HG02970 (cell line): ENCODE results near the gene CARM1.
A peak's percentile ranks its signal among the peaks of the same experiment; 100 is the strongest.
"Not testable (repeated sequence)": the region's sequence is repeated elsewhere in the genome, so short reads cannot be mapped to it uniquely, and the experiment has no call there.

ENCODE experiments used
- ATAC-seq: cut with Tn5 transposase; IDR thresholded peaks from one replicate; pipeline ENCODE4 v1.9.1; 2021; ENCODE audit warnings: mild to moderate bottlenecking, moderate library complexity, moderate number of reproducible peaks; ENCODE audit not compliant: unreplicated experiment, low FRiP score

The CARM1 gene

DNA sequence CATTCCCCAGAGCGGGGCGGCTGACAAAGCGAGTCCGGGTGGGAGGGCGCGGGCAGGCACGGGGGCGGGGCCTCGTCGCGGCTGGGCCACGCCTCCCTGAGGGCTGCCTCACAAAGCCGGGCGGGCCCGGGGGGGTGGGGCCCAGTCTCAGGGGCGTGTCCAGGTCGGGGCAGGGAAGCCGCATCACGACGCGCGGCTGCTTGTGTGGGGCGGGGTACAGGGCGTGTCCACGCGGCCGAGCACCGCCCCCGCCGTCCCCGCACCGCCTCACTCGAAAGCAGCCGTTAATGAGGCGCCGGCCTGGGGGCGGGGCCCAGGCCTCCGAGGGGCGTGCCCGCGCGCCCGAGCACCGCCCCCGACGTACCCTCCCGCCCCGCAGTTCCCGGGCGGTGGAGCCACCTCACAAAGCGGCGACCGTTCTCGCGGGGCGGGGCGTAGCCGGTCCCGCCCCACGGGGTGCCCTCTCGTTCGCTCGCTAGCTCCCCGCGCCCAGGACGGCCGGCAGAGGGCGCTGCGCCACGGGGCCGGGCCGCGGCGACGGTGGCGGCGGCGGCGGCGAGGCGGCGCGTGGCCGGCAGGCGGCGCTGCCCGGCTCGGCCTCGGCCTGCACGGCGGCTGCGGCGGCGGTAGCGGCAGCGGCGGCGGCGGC, at the start of gene CARM1:
Gene CARM1, plus strand, starts transcription at position 599 of the 649 bp plus-strand sequence. CDS start 150 bp downstream, outside the sequence.
- ATAC-seq: peak; percentile 88

GRCh38 chr19:10823690-10824089, 47.7 kb upstream of the CARM1 start:
- no peak for ATAC-seq

DNA sequence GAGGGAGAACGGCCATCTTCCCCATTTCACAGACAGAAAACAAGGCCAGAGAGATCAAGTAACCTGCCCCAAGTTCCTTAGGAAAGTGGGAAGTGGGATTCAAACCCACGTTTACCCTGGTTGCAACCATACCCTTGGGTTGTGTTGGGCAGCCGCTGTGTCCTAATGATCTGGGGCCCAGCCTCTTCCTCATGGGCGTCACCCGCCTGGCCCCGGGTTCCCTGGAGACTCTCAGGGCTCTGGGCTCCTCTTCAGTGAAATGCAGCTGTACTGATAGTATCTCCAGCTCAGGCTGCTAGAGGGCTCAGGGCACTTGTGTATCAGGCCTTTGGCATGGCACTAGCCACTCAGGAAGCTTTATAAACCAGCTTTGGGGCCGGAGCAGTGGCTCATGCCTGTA, 45.1 kb upstream of the CARM1 start:
- no peak for ATAC-seq

DNA sequence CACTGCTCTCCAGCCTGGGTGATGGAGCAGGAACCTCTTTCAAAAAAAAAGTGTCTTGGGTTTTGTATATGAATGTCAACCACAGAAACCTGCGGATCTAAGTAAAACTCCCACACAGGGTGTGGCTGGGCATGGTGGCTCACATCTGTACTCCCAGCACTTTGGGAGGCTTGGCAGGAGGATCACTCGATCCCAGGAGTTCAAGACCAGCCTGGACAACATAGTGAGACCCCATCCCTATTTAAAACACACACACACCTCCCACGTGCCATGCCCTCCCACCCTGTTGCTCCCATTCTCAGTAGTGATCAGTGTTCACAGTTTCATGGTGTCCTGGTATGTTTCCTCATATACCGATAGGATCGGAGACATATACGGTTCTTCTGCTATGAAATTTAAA, 44.5 kb upstream of the CARM1 start:
- no peak for ATAC-seq

DNA sequence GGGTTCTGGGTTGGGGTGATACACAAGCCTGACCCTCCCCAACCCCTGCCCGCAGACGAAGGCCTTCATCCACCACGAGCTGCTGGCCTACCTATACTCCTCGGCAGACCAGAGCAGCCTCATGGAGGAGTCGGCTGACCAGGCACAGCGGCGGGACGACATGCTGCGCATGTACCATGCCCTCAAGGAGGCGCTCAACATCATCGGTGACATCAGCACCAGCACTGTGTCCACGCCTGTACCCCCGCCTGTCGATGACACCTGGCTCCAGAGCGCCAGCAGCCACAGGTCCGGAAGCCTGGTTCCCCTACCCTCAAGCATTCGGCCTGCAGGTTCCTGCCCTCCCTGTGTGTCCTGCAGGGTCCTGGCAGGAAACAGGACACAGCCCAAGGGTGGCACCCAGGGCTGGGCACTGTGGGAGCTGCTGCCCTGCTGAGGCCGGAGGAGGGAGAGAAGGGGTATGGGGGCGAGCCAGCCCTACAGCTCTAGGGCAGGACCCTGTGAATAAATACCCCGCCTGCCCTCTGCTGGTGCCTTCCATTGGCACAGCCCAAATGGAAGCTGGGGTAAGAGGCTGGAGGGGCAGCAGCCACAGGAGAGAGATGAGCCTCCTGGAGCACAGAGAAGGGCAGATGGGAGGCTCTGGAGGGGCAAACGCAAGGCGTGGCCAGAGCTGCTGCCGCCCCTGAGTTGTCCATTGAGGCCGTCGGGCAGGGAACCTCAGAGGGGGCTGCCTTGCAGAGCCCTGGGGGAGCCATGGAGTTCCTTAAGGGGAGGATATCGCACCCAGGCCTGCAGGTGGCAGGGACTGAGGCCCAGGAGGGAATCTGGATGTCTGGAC, 42.2 kb upstream of the CARM1 start:
- ATAC-seq: no peak

DNA sequence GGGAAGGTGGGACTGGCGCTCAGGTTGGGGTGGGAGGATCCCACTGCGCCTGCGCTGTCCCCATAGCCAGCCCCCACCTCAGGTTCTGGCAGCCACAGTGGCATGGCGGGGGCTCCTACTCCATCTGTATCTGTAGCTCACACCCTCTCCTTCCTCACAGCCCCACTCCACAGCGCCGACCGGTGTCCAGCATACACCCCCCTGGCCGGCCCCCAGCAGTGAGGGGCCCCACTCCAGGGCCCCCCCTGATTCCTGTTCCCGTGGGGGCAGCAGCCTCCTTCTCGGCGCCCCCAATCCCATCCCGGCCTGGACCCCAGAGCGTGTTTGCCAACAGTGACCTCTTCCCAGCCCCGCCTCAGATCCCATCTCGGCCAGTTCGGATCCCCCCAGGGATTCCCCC, 41.4 kb upstream of the CARM1 start:
- no peak for ATAC-seq

DNA sequence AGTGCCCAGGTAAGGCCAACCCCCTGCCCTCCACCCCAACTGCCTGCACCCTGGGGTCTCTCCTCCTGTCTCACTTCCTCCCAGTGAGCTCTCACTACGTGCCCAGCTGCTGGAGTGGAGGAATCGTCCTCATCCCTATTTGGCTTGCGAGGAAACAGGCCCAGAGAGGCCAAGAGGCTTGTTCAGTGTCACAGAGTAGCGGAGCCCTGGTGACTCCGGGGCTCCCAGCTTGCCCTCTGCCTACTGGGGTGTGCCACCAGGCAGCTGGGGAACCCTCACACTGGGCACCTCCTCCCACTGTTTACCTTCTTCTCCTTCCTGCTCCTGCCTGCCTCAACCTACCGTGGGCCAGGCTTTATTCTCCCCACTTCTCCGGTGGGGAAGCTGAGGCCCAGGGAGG, 41.0 kb upstream of the CARM1 start:
- no peak for ATAC-seq

GRCh38 chr19:10830931-10831779, 40.2 kb upstream of the CARM1 start:
- no peak for ATAC-seq

GRCh38 chr19:10831987-10832938, 39.1 kb upstream of the CARM1 start:
- no peak for ATAC-seq

DNA sequence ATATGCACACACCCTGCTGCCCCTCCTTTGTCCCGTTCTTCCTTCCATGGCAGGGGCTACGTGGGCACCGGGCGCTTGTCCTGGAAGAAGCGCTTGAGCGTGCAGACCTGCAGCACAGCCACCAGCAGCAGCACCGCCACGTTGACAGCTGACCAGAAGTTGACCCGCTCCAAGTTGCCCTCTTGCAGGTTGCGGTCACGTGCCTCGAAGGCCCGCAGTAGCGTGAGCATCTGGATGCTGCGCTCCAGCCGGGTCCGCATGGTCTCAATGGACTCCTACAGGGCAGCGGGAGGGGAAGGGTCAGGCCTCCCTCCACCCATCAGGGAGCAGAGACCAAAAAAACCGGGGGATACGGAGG, 38.4 kb upstream of the CARM1 start:
- ATAC-seq: no peak

GRCh38 chr19:10835089-10835753, 36.1 kb upstream of the CARM1 start:
- no peak for ATAC-seq

GRCh38 chr19:10835754-10836478, 35.4 kb upstream of the CARM1 start, which contains the start of gene TMED1:
TMED1 (minus strand) TSS chr19:10836212; CDS start chr19:10836191, 21 bp downstream.
- peak; percentile 78 for ATAC-seq

GRCh38 chr19:10836479-10837330, 34.6 kb upstream of the CARM1 start:
- peak; percentile 21 for ATAC-seq

DNA sequence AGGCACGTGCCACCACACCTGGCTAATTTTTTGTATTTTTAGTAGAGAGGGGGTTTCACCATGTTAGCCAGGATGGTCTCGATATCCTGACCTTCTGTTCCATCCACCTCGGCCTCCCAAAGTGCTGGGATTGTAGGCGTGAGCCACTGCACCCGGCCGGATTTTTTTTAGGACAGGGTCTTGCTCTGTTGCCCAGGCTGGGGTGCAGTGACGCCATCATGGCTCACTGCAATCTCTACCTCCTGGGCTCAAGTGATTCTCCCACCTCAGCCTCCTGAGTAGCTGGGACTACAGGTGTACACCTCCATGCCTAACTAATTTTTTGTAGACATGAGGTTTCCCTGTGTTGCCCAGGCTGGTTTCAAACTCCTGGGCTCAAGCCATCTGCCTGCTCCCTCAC, 33.7 kb upstream of the CARM1 start:
- not testable (repeated sequence) for ATAC-seq

DNA sequence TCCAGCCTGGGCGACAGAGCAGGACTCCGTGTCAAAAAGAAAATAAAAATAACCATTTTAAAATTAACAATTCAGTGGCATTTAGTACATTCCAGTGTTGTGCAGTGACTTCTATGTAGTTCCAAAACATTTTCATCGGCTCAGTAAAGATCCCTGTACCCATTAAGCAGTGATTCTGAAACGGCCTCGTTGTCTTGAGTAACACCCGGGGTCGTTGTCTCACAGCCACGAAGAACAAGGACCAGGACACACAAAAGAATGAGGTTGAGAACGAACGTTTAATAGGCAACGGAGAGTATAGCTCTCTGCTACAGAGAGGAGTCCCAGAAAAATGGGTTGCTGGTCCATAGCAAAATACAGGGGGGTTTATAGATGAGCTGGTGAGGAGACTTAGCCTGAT, 33.0 kb upstream of the CARM1 start:
- ATAC-seq: no peak

- no peak for ATAC-seq
Measured at GRCh38 chr19:10839114-10840050, 32.0 kb upstream of the CARM1 start.

GRCh38 chr19:10842788-10843187, 28.6 kb upstream of the CARM1 start:
- ATAC-seq: no peak
